ENCODE data around the gene RNF150.
A peak's percentile ranks its signal among the peaks of the same experiment; 100 is the strongest.

- TF ChIP-seq CTCF (IDR thresholded peaks at IDR 0.05; ENCODE audit: control extremely low read depth in 1 of 3, insufficient read depth in 1 of 3, low read depth in 1 of 3, low read length in 3 of 3) (no peak), EP300 (IDR thresholded peaks at IDR 0.05; ENCODE audit: borderline replicate concordance in 1 of 2, low read depth in 2 of 2, low read length in 2 of 2) (no peak), POLR2A (IDR thresholded peaks at IDR 0.05; ENCODE audit: control extremely low read depth in 1 of 2, low read depth in 2 of 2, low read length in 2 of 2) (no peak), FOSL1 (IDR thresholded peaks at IDR 0.05; ENCODE audit: insufficient read depth, low read depth, low read length) (no peak), SIN3A (conservative IDR thresholded peaks at IDR 0.05 in 1 of 2, IDR thresholded peaks at IDR 0.05 in 1 of 2; ENCODE audit: low read depth in 1 of 2, low read length in 2 of 2) (no peak), RBBP5 (IDR thresholded peaks at IDR 0.05; ENCODE audit: borderline replicate concordance, low read depth, low read length) (no peak), TEAD4 (IDR thresholded peaks at IDR 0.05; ENCODE audit: low read depth, low read length) (no peak), TAF1 (IDR thresholded peaks at IDR 0.05; ENCODE audit: low read depth, low read length) (no peak), SRF (IDR thresholded peaks at IDR 0.05; ENCODE audit: low read depth, low read length) (no peak), MAX (IDR thresholded peaks at IDR 0.05) (no peak), RAD21 (IDR thresholded peaks at IDR 0.05 in 1 of 2, conservative IDR thresholded peaks at IDR 0.05 in 1 of 2; ENCODE audit: low read depth in 2 of 2, low read length in 2 of 2) (no peak), MAFK (IDR thresholded peaks at IDR 0.05; ENCODE audit: low read depth, low read length) (peak; percentile 93), TCF12 (IDR thresholded peaks at IDR 0.05; ENCODE audit: low read depth, low read length) (no peak), USF2 (IDR thresholded peaks at IDR 0.05; ENCODE audit: low read length) (no peak)
These were observed 283.7 kb downstream of the RNF150 start for GRCh38 chr4:140849526-140849925.

All from H1 (cell line).